Raji (cell line): ENCODE results near the gene GNG8.

ENCODE experiments used
- POLR2A ChIP-seq: IDR thresholded peaks from 2 replicates; pipeline ENCODE4 v1.6.1; 2011; ENCODE audit warnings: low read depth, low read length, control low read depth; ENCODE audit not compliant: insufficient read depth

GNG8 gene

DNA sequence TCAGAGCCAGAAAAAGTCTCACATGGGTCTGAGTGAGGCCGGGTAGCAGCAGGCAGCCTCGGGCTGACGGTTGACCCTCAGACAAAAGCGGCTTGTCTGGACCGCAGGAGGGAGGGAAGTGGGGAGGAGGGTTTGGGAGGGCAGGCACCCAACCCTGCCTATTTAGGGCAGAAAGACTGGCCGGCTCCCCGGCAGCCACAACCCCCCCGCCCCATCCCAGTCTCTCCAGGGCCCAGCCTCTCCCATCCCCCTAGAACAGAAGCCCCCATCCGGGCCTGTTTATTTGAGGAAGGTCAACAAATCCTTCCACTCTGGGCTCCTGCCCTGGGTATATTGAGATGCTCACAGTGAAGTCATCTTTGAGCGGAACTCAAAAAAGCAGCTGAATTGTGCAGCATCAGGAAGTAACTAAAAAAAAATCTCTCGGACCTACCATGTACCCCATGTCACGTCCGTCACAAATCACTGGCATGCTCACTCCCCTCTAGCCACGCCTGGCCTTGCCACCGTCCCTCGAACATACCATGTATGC lies 18.7 kb upstream of the GNG8 start:
- no peak for TF ChIP-seq POLR2A

GRCh38 chr19:46650445-46650844 lies 14.4 kb upstream of the GNG8 start:
- TF ChIP-seq POLR2A: no peak

DNA sequence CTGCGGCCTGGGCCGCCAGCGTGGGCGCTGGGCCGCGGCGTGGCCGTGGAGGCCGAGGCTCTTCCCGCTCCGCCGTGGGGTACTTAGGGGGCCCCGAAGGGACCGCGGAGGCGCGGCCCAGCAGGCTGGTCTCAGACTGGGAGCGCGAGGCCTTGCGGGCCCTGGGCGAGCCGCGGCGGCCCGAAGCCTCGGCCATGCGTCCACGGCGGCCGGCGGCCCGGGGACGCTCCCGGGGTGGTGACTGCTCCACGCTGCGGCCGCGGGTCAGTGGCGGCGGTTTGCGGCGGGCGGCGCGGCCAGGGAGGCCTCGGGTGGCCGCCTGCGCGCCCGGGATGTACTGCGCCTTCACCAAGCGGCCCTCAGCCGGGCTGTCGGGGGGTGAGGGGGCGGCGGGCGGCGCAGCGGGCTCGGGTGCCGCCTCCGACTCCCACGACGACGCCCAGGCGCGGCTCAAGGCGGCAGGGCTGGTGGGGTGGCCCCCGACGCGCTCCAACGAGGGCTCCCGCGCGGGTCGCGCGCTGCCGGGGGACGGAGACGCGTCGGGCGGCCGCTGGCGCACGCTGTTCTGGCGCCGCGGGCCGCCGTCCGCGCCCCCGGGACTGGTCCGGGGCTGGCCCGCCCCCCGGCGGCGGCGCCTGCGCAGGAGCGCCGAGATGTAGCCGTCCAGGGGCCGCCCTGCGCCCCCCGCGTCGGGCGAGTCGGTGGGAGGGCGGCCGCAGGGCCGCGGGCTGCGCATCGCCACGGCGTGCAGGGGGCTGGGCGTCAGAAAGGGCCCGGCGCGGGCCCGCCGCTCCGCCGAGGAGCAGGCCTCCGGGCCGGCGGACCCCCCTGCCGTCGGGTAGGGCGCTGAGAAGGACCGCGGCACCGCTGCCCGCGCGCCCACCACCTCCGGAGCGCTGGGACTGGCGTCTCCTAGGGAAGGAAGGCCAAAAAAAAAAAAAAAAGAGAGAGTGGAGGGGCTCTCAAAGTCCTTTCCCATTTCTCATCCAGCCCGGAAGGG lies 13.3 kb upstream of the GNG8 start:
- no peak for TF ChIP-seq POLR2A

DNA sequence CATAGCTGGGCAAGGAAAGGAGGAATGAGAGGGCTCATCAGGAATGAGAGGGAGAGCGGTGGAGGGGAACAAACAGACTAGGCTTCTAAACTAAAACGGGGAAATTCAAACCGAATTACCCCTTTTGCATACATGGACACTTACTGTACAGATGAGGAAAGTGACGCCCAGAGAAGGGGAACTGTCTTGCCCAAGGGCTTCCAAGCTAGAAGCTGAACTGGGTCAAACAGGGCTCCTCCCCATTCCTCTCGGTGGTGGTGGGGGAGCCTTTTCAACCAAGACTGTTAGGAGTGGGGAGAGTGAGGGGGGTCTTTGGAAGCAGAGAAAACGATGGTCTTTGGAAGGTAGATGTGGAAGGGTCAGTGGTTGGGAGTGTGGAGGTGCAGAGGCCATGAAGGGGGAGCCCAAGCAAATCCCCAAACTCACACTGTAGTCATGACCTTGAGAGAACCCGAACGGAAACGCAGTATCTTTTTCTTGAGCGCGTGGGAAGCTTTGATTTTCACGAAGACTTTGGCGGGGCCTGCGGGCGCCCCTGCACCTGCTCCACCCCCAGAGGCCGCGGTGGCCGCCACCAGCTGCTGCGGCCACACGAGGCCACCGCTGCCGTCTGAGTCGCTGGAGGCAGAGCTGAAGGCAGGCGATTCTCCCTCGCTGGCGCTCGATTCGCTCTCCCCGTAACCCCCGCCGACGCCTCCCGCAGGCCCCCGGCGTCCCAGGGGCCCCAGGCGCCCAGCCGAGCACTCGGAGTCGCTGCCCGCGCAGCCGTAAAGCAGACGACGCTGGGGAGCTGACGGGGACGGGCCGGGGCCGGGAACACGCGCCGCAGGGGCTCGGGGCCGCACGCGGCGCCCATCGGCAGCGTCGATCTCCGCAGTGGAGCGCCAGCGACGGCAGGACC lies 12.3 kb upstream of the GNG8 start:
- TF ChIP-seq POLR2A: no peak

DNA sequence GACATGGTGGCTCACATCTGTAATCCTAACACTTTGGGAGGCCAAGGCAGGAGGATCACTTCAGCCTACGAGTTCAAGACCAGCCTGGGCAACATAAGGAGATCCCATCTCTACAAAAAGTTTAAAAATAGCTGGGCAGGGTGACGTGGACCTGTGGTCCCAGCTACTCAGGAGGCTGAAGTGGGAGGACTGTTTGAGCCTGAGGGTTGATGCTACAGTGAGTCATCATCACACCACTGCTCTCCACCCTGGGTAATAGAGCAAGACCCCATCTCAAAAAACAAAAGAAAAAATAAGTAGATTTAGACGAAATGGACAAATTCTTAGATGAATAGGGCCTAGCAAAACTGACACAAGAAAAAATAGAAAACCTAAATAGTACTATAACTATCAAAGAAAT lies 10.4 kb upstream of the GNG8 start:
- no peak for TF ChIP-seq POLR2A

- TF ChIP-seq POLR2A: no peak
These were observed 8.7 kb upstream of the GNG8 start for GRCh38 chr19:46644720-46645119.

GRCh38 chr19:46640656-46641055 lies 4.7 kb upstream of the GNG8 start:
- TF ChIP-seq POLR2A: no peak

- no peak for TF ChIP-seq POLR2A
These were observed 3.6 kb upstream of the GNG8 start for GRCh38 chr19:46639358-46640182.

GRCh38 chr19:46637224-46637623 lies 1.2 kb upstream of the GNG8 start:
- TF ChIP-seq POLR2A: no peak

DNA sequence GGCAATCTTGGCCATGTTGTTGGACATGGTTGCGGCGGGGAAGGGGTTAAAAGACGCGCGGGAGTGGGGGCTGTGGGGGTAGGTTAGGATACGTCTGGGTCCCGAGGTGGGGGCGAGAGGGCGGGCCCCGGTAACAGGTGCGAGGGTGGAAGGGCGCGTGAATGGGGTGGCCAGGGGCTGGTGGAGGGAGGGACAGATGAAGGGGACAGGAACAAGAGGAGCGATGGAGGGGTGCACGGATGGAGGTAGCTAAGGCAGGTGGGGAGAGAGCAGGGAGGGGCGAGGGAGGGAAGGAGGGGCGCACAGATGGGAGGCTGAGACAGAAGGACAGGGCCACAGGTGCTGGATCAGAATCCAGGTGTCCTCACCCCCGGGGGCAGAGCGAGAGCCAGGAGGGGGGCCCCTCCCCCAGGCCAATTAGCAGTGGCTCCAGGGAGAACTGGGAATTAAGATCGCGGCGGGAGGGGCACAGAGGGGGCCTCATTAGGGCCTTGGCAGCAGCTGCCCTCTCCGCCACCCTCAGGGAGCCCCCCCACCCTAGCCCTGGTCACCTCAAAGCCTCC lies 1.3 kb downstream of the GNG8 start:
- TF ChIP-seq POLR2A: no peak

GRCh38 chr19:46634045-46634655 lies 1.9 kb downstream of the GNG8 start:
- TF ChIP-seq POLR2A: 0 out of 2 replicates have a peak, but pooled peaks have one; percentile 18

- no peak for TF ChIP-seq POLR2A
These were observed 2.9 kb downstream of the GNG8 start for GRCh38 chr19:46633130-46633529.

- TF ChIP-seq POLR2A: no peak
These were observed 4.5 kb downstream of the GNG8 start for GRCh38 chr19:46631481-46631880.
